ENCODE measurements around the gene POU5F1.

- TF ChIP-seq CTCF (IDR thresholded peaks at IDR 0.05) (no peak), POLR2A (IDR thresholded peaks at IDR 0.05) (no peak)
Observed at GRCh38 chr6:31209137-31209536, 38.7 kb upstream of the POU5F1 start.
